Stimulated activated CD4-positive, alpha-beta T cell treated with anti-CD3 and anti-CD28 coated beads, Interleukin-15, amount 100 ng/mL, for 48 hours (primary cell): ENCODE measurements around the gene GPAT3.

ENCODE experiments used
- DNase-seq, 2 donors: peaks; one replicate each; pipeline ENCODE4 v3.0.0-alpha.2; 2020; ENCODE audit warnings: low read depth in 2 of 2

GPAT3 gene

GRCh38 chr4:83644677-83645659, 109.1 kb downstream of the GPAT3 start:
- DNase-seq = peak in 1 of 2 donors; percentile 20

- no peak for DNase-seq
These were observed 110.8 kb downstream of the GPAT3 start for GRCh38 chr4:83646538-83647239.

GRCh38 chr4:83651846-83652245, 115.9 kb downstream of the GPAT3 start:
- DNase-seq = no peak
